ENCODE measurements around the gene RFWD3. TPM values are rescaled to one million over a fixed set of nuclear protein-coding genes. Genes with fewer than 3 reads are reported as not detected.

Gene RFWD3
- total and polyA plus RNA-seq, 2 of the 8 experiments (the other 6 are each of a cell fraction or from before 2014, with no cell fraction given): 67.1 to 114 TPM

GRCh38 chr16:74574146-74574545, 92.5 kb downstream of the RFWD3 start:
- no peak overlapping the region for H3K27ac ChIP-seq (ENCODE audit: low read depth, low read length)
- no peak for FAIRE-seq
- H3K4me2 ChIP-seq (ENCODE audit: insufficient read depth in 1 of 2, low read depth in 2 of 2, low read length in 2 of 2): no peak overlapping the region
- CTCF ChIA-PET (ENCODE audit: partially characterized antibody): interaction anchor here (0.7 to 1.8 kb wide), 4 partner anchors 18 to 73 kb away, joined by 3 to 5 read pairs (median 3); partner anchors contain the start of gene GLG1
- no peak overlapping the region for H4K5ac ChIP-seq (ENCODE audit: insufficient read length, low read depth, low read length)
- H3K23ac ChIP-seq (ENCODE audit: insufficient read length): no peak overlapping the region
- no peak overlapping the region for H2BK5ac ChIP-seq (ENCODE audit: low read depth, low read length)
- no peaks in the 10 kb centered on the region for H3K36me3 ChIP-seq (ENCODE audit: control insufficient read depth in 2 of 4, insufficient read depth in 4 of 4, low read length in 3 of 4)
- peaks cover 3 to 98% of the 10 kb centered on the region in 2 experiments for H3K79me2 ChIP-seq (ENCODE audit: control insufficient read depth in 1 of 2, insufficient read depth in 2 of 2, low read length in 2 of 2)
- no peaks in the 10 kb centered on the region for H3K4me1 ChIP-seq (replicated peaks in 1 of 4; ENCODE audit: control insufficient read depth in 3 of 4, insufficient read depth in 4 of 4, low read length in 3 of 4)
- H2BK12ac ChIP-seq (ENCODE audit: low read depth, low read length): no peak overlapping the region
- DNase-seq (ENCODE audit: low read depth in 1 of 2, low spot score in 2 of 2): no peak
- 95% methylated on average over 2 of the region's 2 CpGs; no CpG with 5 or more reads in 1 of the 2 experiments for WGBS, 2 experiments (ENCODE audit: extremely low coverage in 1 of 2, insufficient coverage in 1 of 2, insufficient read length in 1 of 2, insufficient replicate concordance in 2 of 2, low coverage in 1 of 2, low lambda C conversion rate in 2 of 2, missing lambda C conversion rate in 1 of 2)
- H2BK15ac ChIP-seq (ENCODE audit: low read length): no peak overlapping the region
- no peak overlapping the region for H3K14ac ChIP-seq (ENCODE audit: insufficient read length)
- H3K9me3 ChIP-seq (ENCODE audit: insufficient read depth in 2 of 2, low read depth in 1 of 2, low read length in 1 of 2): no peaks in the 10 kb centered on the region
- no peak overlapping the region for H3K4ac ChIP-seq (replicated peaks; ENCODE audit: insufficient read length, low read depth, low read length)
- H3K9ac ChIP-seq (replicated peaks in 1 of 4; ENCODE audit: extremely low read depth in 1 of 4, low read depth in 3 of 4, low read length in 3 of 4): no peak overlapping the region
- no peaks in the 10 kb centered on the region for H3K27me3 ChIP-seq (replicated peaks in 1 of 4; ENCODE audit: control insufficient read depth in 3 of 4, extremely low read depth in 1 of 4, insufficient read depth in 3 of 4, low read length in 3 of 4)
- H3K23me2 ChIP-seq (ENCODE audit: low read depth, low read length): no peaks in the 10 kb centered on the region
- H2AFZ ChIP-seq (ENCODE audit: low read length): no peak overlapping the region
- H4K20me1 ChIP-seq (replicated peaks in 1 of 2; ENCODE audit: control insufficient read depth in 1 of 2, insufficient read depth in 2 of 2, low read length in 2 of 2): peaks cover 3 to 17% of the 10 kb centered on the region in 2 experiments
- H3K4me3 ChIP-seq (ENCODE audit: extremely low read depth in 1 of 4, insufficient read depth in 2 of 4, low read depth in 3 of 4, low read length in 4 of 4): no peak overlapping the region
- no peak overlapping the region for H4K91ac ChIP-seq (replicated peaks; ENCODE audit: insufficient read length, low read length)
- H4K8ac ChIP-seq (ENCODE audit: extremely low read depth, insufficient read depth, low read length): no peak overlapping the region
- no peak overlapping the region for H3K18ac ChIP-seq (ENCODE audit: extremely low read depth, low read length)
- POLR2A ChIA-PET (ENCODE audit: partially characterized antibody): interaction anchor here (0.7 to 1.5 kb wide), 3 partner anchors 13 to 33 kb away, joined by 3 to 6 read pairs (median 3); partner anchors contain the start of gene GLG1
- peaks cover 11% of the 10 kb centered on the region for H3K79me1 ChIP-seq (ENCODE audit: low read depth, low read length)
- H3K56ac ChIP-seq (replicated peaks; ENCODE audit: insufficient read length, low read depth, low read length): no peak overlapping the region
- H2BK20ac ChIP-seq (ENCODE audit: low read length): no peak overlapping the region
- no peak overlapping the region for H2AK5ac ChIP-seq (ENCODE audit: low read depth, low read length)
- H2BK120ac ChIP-seq (replicated peaks; ENCODE audit: low read depth, low read length): no peak overlapping the region

Data from H1 (cell line).